ENCODE measurements around the gene ZCRB1.

Gene ZCRB1

GRCh38 chr12:42346403-42347002 is 20.6 kb upstream of the ZCRB1 start:
- Histone ChIP-seq H3K4me3 (replicated peaks; ENCODE audit: low read depth, low read length) (no peak overlapping the region), H3K27me3 (replicated peaks; ENCODE audit: control insufficient read depth, insufficient read depth, low read length) (no peaks in the 10 kb centered on the region), H3K36me3 (ENCODE audit: control insufficient read depth, insufficient read depth, low read length) (no peaks in the 10 kb centered on the region; the same call in none of the 2 replicates)
- no peak for TF ChIP-seq CTCF (IDR thresholded peaks at IDR 0.05; ENCODE audit: insufficient read depth, low read length, poor library complexity, severe bottlenecking)
- DNase-seq (ENCODE audit: extremely low read depth, insufficient read length) = no peak

- no peak for TF ChIP-seq CTCF (IDR thresholded peaks at IDR 0.05; ENCODE audit: insufficient read depth, low read length, poor library complexity, severe bottlenecking)
- H3K27me3 ChIP-seq (replicated peaks; ENCODE audit: control insufficient read depth, insufficient read depth, low read length) = no peaks in the 10 kb centered on the region
- no peak for DNase-seq (ENCODE audit: extremely low read depth, insufficient read length)
- no peak overlapping the region for H3K4me3 ChIP-seq (replicated peaks; ENCODE audit: low read depth, low read length)
- H3K36me3 ChIP-seq (ENCODE audit: control insufficient read depth, insufficient read depth, low read length) = no peaks in the 10 kb centered on the region; the same call in none of the 2 replicates
These were observed 17.8 kb upstream of the ZCRB1 start for GRCh38 chr12:42343721-42344120.

- TF ChIP-seq CTCF (IDR thresholded peaks at IDR 0.05; ENCODE audit: insufficient read depth, low read length, poor library complexity, severe bottlenecking) = no peak
- Histone ChIP-seq H3K36me3 (ENCODE audit: control insufficient read depth, insufficient read depth, low read length) (peaks cover 2% of the 10 kb centered on the region), H3K27me3 (replicated peaks; ENCODE audit: control insufficient read depth, insufficient read depth, low read length) (no peaks in the 10 kb centered on the region), H3K4me3 (replicated peaks; ENCODE audit: low read depth, low read length) (no peak overlapping the region)
- DNase-seq (ENCODE audit: extremely low read depth, insufficient read length) = no peak
These were observed 16.1 kb upstream of the ZCRB1 start for GRCh38 chr12:42342028-42342427.

- Histone ChIP-seq H3K27me3 (replicated peaks; ENCODE audit: control insufficient read depth, insufficient read depth, low read length) (no peaks in the 10 kb centered on the region), H3K36me3 (ENCODE audit: control insufficient read depth, insufficient read depth, low read length) (peaks cover 4% of the 10 kb centered on the region), H3K4me3 (replicated peaks; ENCODE audit: low read depth, low read length) (no peak overlapping the region)
- DNase-seq (ENCODE audit: extremely low read depth, insufficient read length) = no peak
- TF ChIP-seq CTCF (IDR thresholded peaks at IDR 0.05; ENCODE audit: insufficient read depth, low read length, poor library complexity, severe bottlenecking) = no peak
These were observed 12.4 kb upstream of the ZCRB1 start for GRCh38 chr12:42338280-42338679.

GRCh38 chr12:42336286-42336685 is 10.4 kb upstream of the ZCRB1 start:
- no peak for TF ChIP-seq CTCF (IDR thresholded peaks at IDR 0.05; ENCODE audit: insufficient read depth, low read length, poor library complexity, severe bottlenecking)
- no peak overlapping the region for H3K4me3 ChIP-seq (replicated peaks; ENCODE audit: low read depth, low read length)
- H3K27me3 ChIP-seq (replicated peaks; ENCODE audit: control insufficient read depth, insufficient read depth, low read length) = no peaks in the 10 kb centered on the region
- H3K36me3 ChIP-seq (ENCODE audit: control insufficient read depth, insufficient read depth, low read length) = peaks cover 4% of the 10 kb centered on the region
- no peak for DNase-seq (ENCODE audit: extremely low read depth, insufficient read length)
